Neural progenitor cell (in vitro differentiated cells): ENCODE results near the gene PRSS27.

Source experiments
- EZH2 ChIP-seq: fragments of 200-600 bp; sonication (generic); IDR thresholded peaks from 2 replicates; pipeline ENCODE4 v1.6.1; 2017; ENCODE audit warnings: antibody characterized with exemption, mild to moderate bottlenecking, moderate library complexity
- EZH2phosphoT487 ChIP-seq: fragments of 200-600 bp; sonication (generic); IDR thresholded peaks from 2 replicates; pipeline ENCODE4 v1.6.1; 2017; ENCODE audit warnings: antibody characterized with exemption
- TF ChIP-seq, protein P1 (sequence below): fragments of 200-600 bp; sonication (generic); IDR thresholded peaks from 2 replicates; pipeline ENCODE4 v1.5.1; 2017; ENCODE audit warnings: antibody characterized with exemption, mild to moderate bottlenecking

DNA sequence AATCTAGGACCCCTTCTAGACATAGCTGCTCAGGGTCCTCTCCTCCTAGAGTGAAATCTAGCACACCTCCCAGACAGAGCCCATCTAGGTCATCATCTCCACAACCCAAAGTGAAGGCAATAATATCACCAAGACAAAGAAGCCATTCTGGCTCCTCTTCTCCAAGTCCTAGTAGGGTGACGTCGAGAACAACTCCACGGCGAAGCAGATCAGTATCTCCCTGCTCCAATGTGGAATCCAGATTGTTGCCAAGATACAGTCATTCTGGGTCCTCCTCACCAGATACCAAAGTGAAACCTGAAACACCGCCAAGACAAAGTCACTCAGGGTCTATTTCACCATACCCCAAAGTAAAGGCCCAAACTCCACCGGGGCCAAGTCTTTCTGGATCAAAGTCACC lies 43.1 kb upstream of the PRSS27 start:
- TF ChIP-seq, protein P1, sequence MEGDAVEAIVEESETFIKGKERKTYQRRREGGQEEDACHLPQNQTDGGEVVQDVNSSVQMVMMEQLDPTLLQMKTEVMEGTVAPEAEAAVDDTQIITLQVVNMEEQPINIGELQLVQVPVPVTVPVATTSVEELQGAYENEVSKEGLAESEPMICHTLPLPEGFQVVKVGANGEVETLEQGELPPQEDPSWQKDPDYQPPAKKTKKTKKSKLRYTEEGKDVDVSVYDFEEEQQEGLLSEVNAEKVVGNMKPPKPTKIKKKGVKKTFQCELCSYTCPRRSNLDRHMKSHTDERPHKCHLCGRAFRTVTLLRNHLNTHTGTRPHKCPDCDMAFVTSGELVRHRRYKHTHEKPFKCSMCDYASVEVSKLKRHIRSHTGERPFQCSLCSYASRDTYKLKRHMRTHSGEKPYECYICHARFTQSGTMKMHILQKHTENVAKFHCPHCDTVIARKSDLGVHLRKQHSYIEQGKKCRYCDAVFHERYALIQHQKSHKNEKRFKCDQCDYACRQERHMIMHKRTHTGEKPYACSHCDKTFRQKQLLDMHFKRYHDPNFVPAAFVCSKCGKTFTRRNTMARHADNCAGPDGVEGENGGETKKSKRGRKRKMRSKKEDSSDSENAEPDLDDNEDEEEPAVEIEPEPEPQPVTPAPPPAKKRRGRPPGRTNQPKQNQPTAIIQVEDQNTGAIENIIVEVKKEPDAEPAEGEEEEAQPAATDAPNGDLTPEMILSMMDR, result no peak
- TF ChIP-seq EZH2 (no peak), EZH2phosphoT487 (no peak)
